GM23248 (cell line): ENCODE data around the gene CLCF1. TPM values are rescaled to one million over a fixed set of nuclear protein-coding genes. Genes with fewer than 3 reads are reported as not detected.
A peak's percentile ranks its signal among the peaks of the same experiment; 100 is the strongest.

Experiments
- DNase-seq: peaks from one replicate; pipeline ENCODE4 v3.0.0-alpha.2; 2015
- H2AFZ ChIP-seq: fragments of 200-600 bp; sonication (generic); 2 replicates; pipeline ENCODE4 v1.6.1; 2016; ENCODE audit warnings: antibody characterized with exemption
- H3F3A ChIP-seq: fragments of 200-600 bp; sonication (generic); 2 replicates; pipeline ENCODE4 v1.6.1; 2016; ENCODE audit warnings: mild to moderate bottlenecking, antibody characterized with exemption, mixed run types; ENCODE audit not compliant: insufficient read depth
- H3K27ac ChIP-seq: fragments of 200-600 bp; sonication (generic); 2 replicates; pipeline ENCODE4 v1.5.1; 2016; ENCODE audit warnings: mild to moderate bottlenecking
- H3K27me3 ChIP-seq: fragments of 200-600 bp; sonication (generic); replicated peaks from 2 replicates; pipeline ENCODE4 v1.6.1; 2016; ENCODE audit warnings: mild to moderate bottlenecking; ENCODE audit not compliant: insufficient read depth
- H3K36me3 ChIP-seq: fragments of 200-600 bp; sonication (generic); 2 replicates; pipeline ENCODE4 v1.6.1; 2016; ENCODE audit warnings: low read depth, mild to moderate bottlenecking
- H3K4me1 ChIP-seq: fragments of 200-600 bp; sonication (generic); 2 replicates; pipeline ENCODE4 v1.6.1; 2016; ENCODE audit warnings: mild to moderate bottlenecking; ENCODE audit not compliant: insufficient read depth
- H3K4me2 ChIP-seq: fragments of 200-600 bp; sonication (generic); one replicate; pipeline ENCODE4 v1.6.1; 2016; ENCODE audit warnings: mild to moderate bottlenecking; ENCODE audit not compliant: unreplicated experiment
- H3K4me3 ChIP-seq: fragments of 200-600 bp; sonication (generic); 2 replicates; pipeline ENCODE4 v1.5.1; 2016; ENCODE audit warnings: mild to moderate bottlenecking
- H3K79me2 ChIP-seq: fragments of 200-600 bp; sonication (generic); 2 replicates; pipeline ENCODE4 v1.6.1; 2016; ENCODE audit warnings: mild to moderate bottlenecking; ENCODE audit not compliant: insufficient read depth
- H3K9ac ChIP-seq: fragments of 200-600 bp; sonication (generic); 2 replicates; pipeline ENCODE4 v1.6.1; 2016; ENCODE audit warnings: mild to moderate bottlenecking
- H3K9me2 ChIP-seq: fragments of 200-600 bp; sonication (generic); 2 replicates; pipeline ENCODE4 v1.6.1; 2016; ENCODE audit warnings: mixed run types, mild to moderate bottlenecking, moderate library complexity; ENCODE audit not compliant: insufficient read depth
- H3K9me3 ChIP-seq: fragments of 200-600 bp; sonication (generic); one replicate; pipeline ENCODE4 v1.6.1; 2017; ENCODE audit warnings: low read depth
- H4K20me1 ChIP-seq: fragments of 200-600 bp; sonication (generic); 2 replicates; pipeline ENCODE4 v1.6.0; 2016; ENCODE audit not compliant: insufficient read depth
- EZH2 ChIP-seq: fragments of 200-600 bp; sonication (generic); IDR thresholded peaks from 2 replicates; pipeline ENCODE4 v1.6.1; 2018; ENCODE audit warnings: antibody characterized with exemption, mild to moderate bottlenecking; ENCODE audit not compliant: insufficient read depth, poor library complexity, severe bottlenecking
- EZH2phosphoT487 ChIP-seq: fragments of 200-600 bp; sonication (generic); IDR thresholded peaks from 2 replicates; pipeline ENCODE4 v1.6.1; 2018; ENCODE audit warnings: antibody characterized with exemption, moderate library complexity, mild to moderate bottlenecking, low read depth; ENCODE audit not compliant: insufficient read depth
- WGBS, 2 experiments: methylation state at CpG; one replicate each; pipeline ENCODE4 v1.1.6; 2015 to 2017; ENCODE audit warnings: low lambda C conversion rate in 2 of 2, low coverage in 1 of 2; ENCODE audit errors: missing lambda C conversion rate in 2 of 2; 5-methylcytosine and 5-hydroxymethylcytosine counted together
- in situ Hi-C: fragments of 300-500 bp; cut with MboI; formaldehyde crosslinking; loops from 2 replicates; pipeline ENCODE4 v1.15.0; 2020
- polyA plus RNA-seq: library from polyadenylated mRNA; unstranded; fragments of >200 nt; fragmentation: Nextera tagmentation; extraction: Ambion mirVana; gene quantifications from 2 replicates; pipeline ENCODE4 v1.2.1, GENCODE V29; 2016
- total RNA-seq: library from RNA; depleted of rRNA; stranded (reverse); fragments of >200 nt; shearing (Covaris generic); gene quantifications from 2 replicates; pipeline ENCODE4 v1.2.3, GENCODE V29; 2014

CLCF1 gene
- total and polyA plus RNA-seq, 2 experiments from 2014 or later, result 20.0 to 39.1 TPM

GRCh38 chr11:67374571-67375281 is 1.3 kb upstream of the CLCF1 start:
- peak overlapping the region; percentile 81 for H3K4me3 ChIP-seq
- H4K20me1 ChIP-seq, result peaks cover 2% of the 10 kb centered on the region; the same call in 1 of the 2 replicates
- H3K9me2 ChIP-seq, result no peaks in the 10 kb centered on the region
- H3K79me2 ChIP-seq, result peaks cover 31% of the 10 kb centered on the region
- 0 out of 2 replicates have a peak, but pooled peaks cover 2% of the 10 kb centered on the region for H3F3A ChIP-seq
- in situ Hi-C loops, result no loop called here
- 0 out of 2 replicates have a peak, but pooled peaks cover 1% of the 10 kb centered on the region for H3K36me3 ChIP-seq
- WGBS, 2 experiments, result 2 to 6% methylated on average over 9 of the region's 9 CpGs
- peak; percentile 65 for DNase-seq
- no peaks in the 10 kb centered on the region for H3K9me3 ChIP-seq
- peaks cover 47% of the 10 kb centered on the region for H3K4me1 ChIP-seq
- no peaks in the 10 kb centered on the region for H3K27me3 ChIP-seq
- TF ChIP-seq EZH2 (no peak), EZH2phosphoT487 (no peak)
- H3K4me2 ChIP-seq, result peak overlapping the region; percentile 79
- no peak overlapping the region for H2AFZ ChIP-seq
- peak overlapping the region; percentile 100 for H3K9ac ChIP-seq
- peak overlapping the region; percentile 98 for H3K27ac ChIP-seq

GRCh38 chr11:67373648-67374570 is 511 bp upstream of the CLCF1 start:
- Histone ChIP-seq H3K27me3 (no peaks in the 10 kb centered on the region), H3K27ac (peak overlapping the region; percentile 98), H3F3A (peaks cover 8% of the 10 kb centered on the region; the same call in 1 of the 2 replicates), H3K4me3 (peak overlapping the region; percentile 81), H4K20me1 (peaks cover 9% of the 10 kb centered on the region), H3K9ac (peak overlapping the region; percentile 100), H3K79me2 (peaks cover 39% of the 10 kb centered on the region), H3K9me2 (no peaks in the 10 kb centered on the region), H3K4me1 (peaks cover 47% of the 10 kb centered on the region), H3K36me3 (0 out of 2 replicates have a peak, but pooled peaks cover 5% of the 10 kb centered on the region), H3K4me2 (peak overlapping the region; percentile 79), H2AFZ (no peak overlapping the region), H3K9me3 (no peaks in the 10 kb centered on the region)
- TF ChIP-seq EZH2phosphoT487 (no peak), EZH2 (no peak)
- DNase-seq, result peak; percentile 99
- WGBS, 2 experiments, result 1% methylated on average over 22 to 40 of the region's 40 CpGs
- in situ Hi-C loops, result no loop called here

GRCh38 chr11:67372321-67372992 is 941 bp downstream of the CLCF1 start:
- Histone ChIP-seq H3K27ac (peak overlapping the region; percentile 98), H3K9me3 (no peaks in the 10 kb centered on the region), H2AFZ (no peak overlapping the region), H3K4me2 (peak overlapping the region; percentile 85), H3K4me1 (peaks cover 50% of the 10 kb centered on the region), H3K27me3 (no peaks in the 10 kb centered on the region), H3K9me2 (no peaks in the 10 kb centered on the region), H4K20me1 (peaks cover 18% of the 10 kb centered on the region), H3K9ac (peak overlapping the region; percentile 100), H3K36me3 (0 out of 2 replicates have a peak, but pooled peaks cover 5% of the 10 kb centered on the region), H3K4me3 (peak overlapping the region; percentile 81), H3F3A (peaks cover 17% of the 10 kb centered on the region; the same call in 1 of the 2 replicates), H3K79me2 (peaks cover 54% of the 10 kb centered on the region)
- WGBS, 2 experiments, result 1% methylated on average over 25 to 50 of the region's 78 CpGs
- in situ Hi-C loops, result no loop called here
- TF ChIP-seq EZH2phosphoT487 (no peak), EZH2 (no peak)
- peak; percentile 48 for DNase-seq

GRCh38 chr11:67371911-67372320 is 1.5 kb downstream of the CLCF1 start:
- 0 out of 2 replicates have a peak, but pooled peaks cover 5% of the 10 kb centered on the region for H3K36me3 ChIP-seq
- no peaks in the 10 kb centered on the region for H3K27me3 ChIP-seq
- in situ Hi-C loops, result no loop called here
- peak overlapping the region; percentile 98 for H3K27ac ChIP-seq
- H3K4me1 ChIP-seq, result peaks cover 55% of the 10 kb centered on the region
- WGBS, 2 experiments, result 6% methylated on average over 12 to 16 of the region's 16 CpGs
- TF ChIP-seq EZH2phosphoT487 (no peak), EZH2 (no peak)
- H3K79me2 ChIP-seq, result peaks cover 59% of the 10 kb centered on the region
- DNase-seq, result peak; percentile 48
- H3K9ac ChIP-seq, result peak overlapping the region; percentile 100
- H3F3A ChIP-seq, result peaks cover 17% of the 10 kb centered on the region
- peak overlapping the region; percentile 85 for H3K4me2 ChIP-seq
- H3K4me3 ChIP-seq, result peak overlapping the region; percentile 81
- H3K9me2 ChIP-seq, result no peaks in the 10 kb centered on the region
- H2AFZ ChIP-seq, result no peak overlapping the region
- H3K9me3 ChIP-seq, result no peaks in the 10 kb centered on the region
- peaks cover 19% of the 10 kb centered on the region for H4K20me1 ChIP-seq
